HepG2 (cell line): ENCODE results near the gene CDC6. TPM values are rescaled to one million over a fixed set of nuclear protein-coding genes. Genes with fewer than 3 reads are reported as not detected.

Source experiments
- ELF1 ChIP-seq: sonication (generic); formaldehyde crosslinking; IDR thresholded peaks from 2 replicates; pipeline ENCODE4 v1.4.0; 2020; ENCODE audit warnings: missing genetic modification reagents
- ELF3 ChIP-seq: IDR thresholded peaks from 2 replicates; pipeline ENCODE4 v1.6.1; 2016; ENCODE audit warnings: missing genetic modification reagents, missing compliant biosample characterization
- ELK4 ChIP-seq: sonication (generic); formaldehyde crosslinking; IDR thresholded peaks from 2 replicates; pipeline ENCODE4 v1.9.0; 2021; ENCODE audit warnings: missing genetic modification reagents, borderline replicate concordance
- FOXP1 ChIP-seq, 2 experiments: fragments of 450-650 bp in 1 of 2; IDR thresholded peaks; 2 replicates each; pipeline ENCODE4 v1.6.1; 2017 to 2018; ENCODE audit warnings: antibody characterized with exemption in 1 of 2
- GATAD1 ChIP-seq: IDR thresholded peaks from 2 replicates; pipeline ENCODE4 v1.6.1; 2016; ENCODE audit warnings: missing genetic modification reagents, missing compliant biosample characterization
- MED8 ChIP-seq: sonication (generic); formaldehyde crosslinking; IDR thresholded peaks from 2 replicates; pipeline ENCODE4 v1.8.1; 2023; ENCODE audit warnings: mild to moderate bottlenecking, missing genetic modification reagents; ENCODE audit not compliant: insufficient replicate concordance
- NR2C2 ChIP-seq: sonication (generic); formaldehyde crosslinking; IDR thresholded peaks from 2 replicates; pipeline ENCODE4 v1.4.0; 2020; ENCODE audit warnings: missing genetic modification reagents, mild to moderate bottlenecking, moderate library complexity, borderline replicate concordance
- PATZ1 ChIP-seq: sonication (generic); formaldehyde crosslinking; IDR thresholded peaks from 2 replicates; pipeline ENCODE4 v1.4.0; 2020; ENCODE audit warnings: missing genetic modification reagents
- RAD51 ChIP-seq: fragments of 450-650 bp; IDR thresholded peaks from 2 replicates; pipeline ENCODE4 v1.6.1; 2016; ENCODE audit warnings: borderline replicate concordance
- RBFOX2 ChIP-seq: fragments of 200-400 bp; formaldehyde crosslinking; IDR thresholded peaks from 2 replicates; pipeline ENCODE4 v1.6.1; 2017; ENCODE audit warnings: low read depth, mild to moderate bottlenecking, low read length
- SIN3A ChIP-seq: IDR thresholded peaks from 2 replicates; pipeline ENCODE4 v1.6.1; 2011; ENCODE audit warnings: low read depth, mild to moderate bottlenecking, control low read depth, low read length, borderline replicate concordance
- ZBTB10 ChIP-seq: sonication (generic); formaldehyde crosslinking; IDR thresholded peaks from 2 replicates; pipeline ENCODE4 v1.4.0; 2020; ENCODE audit warnings: missing genetic modification reagents, borderline replicate concordance
- ZFP36L1 ChIP-seq: sonication (generic); formaldehyde crosslinking; IDR thresholded peaks from 2 replicates; pipeline ENCODE4 v1.8.0; 2022; ENCODE audit warnings: mild to moderate bottlenecking, missing genetic modification reagents, moderate library complexity
- ZNF234 ChIP-seq: sonication (generic); formaldehyde crosslinking; conservative IDR thresholded peaks from 2 replicates; pipeline ENCODE4 v1.5.1; 2020; ENCODE audit warnings: mild to moderate bottlenecking, missing genetic modification reagents
- ZNF512B ChIP-seq: sonication (generic); formaldehyde crosslinking; IDR thresholded peaks from 2 replicates; pipeline ENCODE4 v1.5.1; 2020; ENCODE audit warnings: missing genetic modification reagents, mild to moderate bottlenecking, borderline replicate concordance
- ZNF556 ChIP-seq: sonication (generic); formaldehyde crosslinking; IDR thresholded peaks from 2 replicates; pipeline ENCODE4 v1.4.0; 2020; ENCODE audit warnings: mild to moderate bottlenecking, missing genetic modification reagents, borderline replicate concordance
- ZNF619 ChIP-seq: sonication (generic); formaldehyde crosslinking; IDR thresholded peaks from 2 replicates; pipeline ENCODE4 v1.4.0; 2020; ENCODE audit warnings: mild to moderate bottlenecking, missing genetic modification reagents
- ZNF768 ChIP-seq: sonication (generic); formaldehyde crosslinking; IDR thresholded peaks from 2 replicates; pipeline ENCODE4 v1.4.0; 2020; ENCODE audit warnings: missing genetic modification reagents
- polyA plus RNA-seq, 8 experiments: library from polyadenylated mRNA; depleted of rRNA in 3 of 8; stranded (reverse) in 7 of 8; unstranded in 1 of 8; fragments of >200 nt; fragmentation: Illumina TruSeq in 4 of 8; extraction: Trizol in 4 of 8; gene quantifications; 2 replicates each; pipeline versions ENCODE4 v1.2.1 to v1.2.3, GENCODE V29; 2011 to 2016; ENCODE audit warnings: low read depth in 4 of 8, missing spikeins in 1 of 8, mixed read lengths in 1 of 8; ENCODE audit not compliant: insufficient read depth in 1 of 8
- total RNA-seq, 5 experiments: library from RNA; depleted of rRNA; stranded (reverse); fragments of >200 nt; fragmentation: Illumina TruSeq; extraction: Trizol; gene quantifications; 2 replicates each; pipeline ENCODE4 v1.2.3, GENCODE V29; 2016; ENCODE audit warnings: low read depth in 1 of 5
- TF ChIP-seq, protein P1 (sequence below): IDR thresholded peaks from 2 replicates; pipeline ENCODE4 v1.6.1; 2016

CDC6 gene
- total and polyA plus RNA-seq, 2 of the 13 experiments (the other 11 are each of a cell fraction or from before 2014, with no cell fraction given): 17.4 to 114 TPM

DNA sequence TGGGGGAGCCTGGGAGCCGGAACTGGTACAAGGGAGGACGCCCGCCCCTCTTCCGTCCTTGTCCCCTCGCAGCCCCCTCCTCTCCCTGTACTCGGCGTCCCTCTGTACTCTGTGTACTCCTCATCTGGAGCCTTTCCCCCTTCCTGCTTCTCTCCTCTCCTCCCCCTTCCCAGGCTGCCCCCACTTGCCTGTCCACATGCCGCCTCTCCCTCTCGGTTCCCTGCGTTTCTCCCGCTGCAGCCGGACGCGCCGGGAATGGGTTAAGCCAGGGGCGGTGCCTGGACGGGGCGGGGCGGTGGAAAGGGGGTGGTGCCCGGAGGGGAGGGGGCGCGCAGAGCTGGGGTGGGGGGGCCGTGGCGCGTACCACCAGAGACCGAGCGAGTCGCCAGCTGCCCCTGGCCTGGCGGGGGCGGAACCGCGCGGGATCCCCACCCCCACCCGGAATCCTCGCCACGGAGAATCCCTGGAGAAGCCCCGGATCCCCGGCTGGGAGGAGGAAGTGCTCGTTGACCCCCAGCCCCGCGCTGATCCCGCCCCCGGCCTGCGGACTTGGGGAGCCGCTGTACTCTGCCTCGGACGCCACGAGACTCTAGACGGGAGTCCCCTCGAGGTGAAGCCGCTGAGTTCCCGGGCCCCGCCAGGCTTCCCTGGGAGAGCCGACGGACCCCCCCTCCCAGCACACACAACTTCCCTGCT is 54.3 kb downstream of the CDC6 start (continued):
- TF ChIP-seq PATZ1 (CRISPR knock-in tag): peak; percentile 90
- TF ChIP-seq FOXP1 (IDR thresholded peaks at IDR 0.05): no peak
- no peak for TF ChIP-seq FOXP1 (CRISPR knock-in tag; IDR thresholded peaks at IDR 0.05)
- TF ChIP-seq SIN3A: peak; percentile 85; the same call in 1 of the 2 replicates
- TF ChIP-seq ELK4 (CRISPR knock-in tag): no peak
- no peak for TF ChIP-seq RAD51
- TF ChIP-seq ZNF619 (CRISPR knock-in tag): no peak
- TF ChIP-seq ELF1 (CRISPR knock-in tag): peak; percentile 56
- TF ChIP-seq, protein P1, sequence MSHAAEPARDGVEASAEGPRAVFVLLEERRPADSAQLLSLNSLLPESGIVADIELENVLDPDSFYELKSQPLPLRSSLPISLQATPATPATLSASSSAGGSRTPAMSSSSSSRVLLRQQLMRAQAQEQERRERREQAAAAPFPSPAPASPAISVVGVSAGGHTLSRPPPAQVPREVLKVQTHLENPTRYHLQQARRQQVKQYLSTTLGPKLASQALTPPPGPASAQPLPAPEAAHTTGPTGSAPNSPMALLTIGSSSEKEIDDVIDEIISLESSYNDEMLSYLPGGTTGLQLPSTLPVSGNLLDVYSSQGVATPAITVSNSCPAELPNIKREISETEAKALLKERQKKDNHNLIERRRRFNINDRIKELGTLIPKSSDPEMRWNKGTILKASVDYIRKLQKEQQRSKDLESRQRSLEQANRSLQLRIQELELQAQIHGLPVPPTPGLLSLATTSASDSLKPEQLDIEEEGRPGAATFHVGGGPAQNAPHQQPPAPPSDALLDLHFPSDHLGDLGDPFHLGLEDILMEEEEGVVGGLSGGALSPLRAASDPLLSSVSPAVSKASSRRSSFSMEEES (CRISPR knock-in tag): no peak
- TF ChIP-seq NR2C2 (CRISPR knock-in tag): peak; percentile 11; the same call in 1 of the 2 replicates
- no peak for TF ChIP-seq ELF3 (CRISPR knock-in tag)
- no peak for TF ChIP-seq ZNF556 (CRISPR knock-in tag)
- peak; percentile 6 for TF ChIP-seq MED8 (CRISPR knock-in tag)
- 0 out of 2 replicates have a peak, but pooled peaks have one; percentile 17 for TF ChIP-seq GATAD1 (CRISPR knock-in tag)
- TF ChIP-seq ZBTB10 (CRISPR knock-in tag): peak; percentile 66; the same call in 1 of the 2 replicates
- TF ChIP-seq RBFOX2: peak; percentile 48; the same call in 1 of the 2 replicates
- TF ChIP-seq ZNF234 (CRISPR knock-in tag): no peak
- TF ChIP-seq ZNF768 (CRISPR knock-in tag): peak; percentile 36; the same call in 1 of the 2 replicates
- no peak for TF ChIP-seq ZNF512B (CRISPR knock-in tag)
- no peak for TF ChIP-seq ZFP36L1 (CRISPR knock-in tag)
